ENCODE results near the gene SPSB1. TPM values are rescaled to one million over a fixed set of nuclear protein-coding genes. Genes with fewer than 3 reads are reported as not detected.

The SPSB1 gene
- total RNA-seq, 6 experiments from 2014 or later: 7.7 to 121 (median 37.0) TPM

- no peaks in the 10 kb centered on the region for H3K27me3 ChIP-seq
- no peak overlapping the region for H3K4me3 ChIP-seq
- no peak overlapping the region for H3K27ac ChIP-seq
- DNase-seq (no peak), ATAC-seq (no peak)
- H3K9me3 ChIP-seq: no peaks in the 10 kb centered on the region
- TF ChIP-seq CTCF (IDR thresholded peaks at IDR 0.05) (no peak), POLR2A (IDR thresholded peaks at IDR 0.05) (no peak)
- 83% methylated on average over 7 of the region's 33 CpGs for WGBS (ENCODE audit: insufficient coverage, low coverage, low lambda C conversion rate, missing lambda C conversion rate)
- no peaks in the 10 kb centered on the region for H3K4me1 ChIP-seq
- no peaks in the 10 kb centered on the region for H3K36me3 ChIP-seq
- intact Hi-C loops (cut with DNase I): no loop called here
Observed at GRCh38 chr1:9324246-9325096, 31.8 kb downstream of the SPSB1 start.

GRCh38 chr1:9326596-9326995, 33.9 kb downstream of the SPSB1 start:
- no peaks in the 10 kb centered on the region for H3K9me3 ChIP-seq
- no peaks in the 10 kb centered on the region for H3K27me3 ChIP-seq
- no peaks in the 10 kb centered on the region for H3K36me3 ChIP-seq
- no peak for DNase-seq
- TF ChIP-seq POLR2A (IDR thresholded peaks at IDR 0.05) (no peak), CTCF (IDR thresholded peaks at IDR 0.05) (no peak)
- 60% methylated on average over 2 of the region's 9 CpGs for WGBS (ENCODE audit: insufficient coverage, low coverage, low lambda C conversion rate, missing lambda C conversion rate)
- H3K27ac ChIP-seq: no peak overlapping the region
- ATAC-seq: no peak
- no peak overlapping the region for H3K4me3 ChIP-seq
- intact Hi-C loops (cut with DNase I): no loop called here
- peaks cover 0 to 3% (median 0%) of the 10 kb centered on the region in 4 donors for H3K4me1 ChIP-seq

- H3K27ac ChIP-seq: no peak overlapping the region
- H3K9me3 ChIP-seq: no peaks in the 10 kb centered on the region
- ATAC-seq (no peak), DNase-seq (no peak)
- WGBS (ENCODE audit: insufficient coverage, low coverage, low lambda C conversion rate, missing lambda C conversion rate): 93% methylated on average over 8 of the region's 9 CpGs
- H3K4me1 ChIP-seq: peaks cover 0 to 8% (median 0%) of the 10 kb centered on the region in 4 donors
- TF ChIP-seq CTCF (IDR thresholded peaks at IDR 0.05) (no peak), POLR2A (IDR thresholded peaks at IDR 0.05) (no peak)
- H3K27me3 ChIP-seq: no peaks in the 10 kb centered on the region
- intact Hi-C loops (cut with DNase I): no loop called here
- no peaks in the 10 kb centered on the region for H3K36me3 ChIP-seq
- no peak overlapping the region for H3K4me3 ChIP-seq
Observed at GRCh38 chr1:9328201-9328600, 35.5 kb downstream of the SPSB1 start.

GRCh38 chr1:9328715-9329114, 36.0 kb downstream of the SPSB1 start:
- TF ChIP-seq CTCF (IDR thresholded peaks at IDR 0.05) (no peak), POLR2A (IDR thresholded peaks at IDR 0.05) (no peak)
- 88% methylated on average over 5 of the region's 12 CpGs for WGBS (ENCODE audit: insufficient coverage, low coverage, low lambda C conversion rate, missing lambda C conversion rate)
- Histone ChIP-seq H3K36me3 (no peaks in the 10 kb centered on the region), H3K9me3 (no peaks in the 10 kb centered on the region), H3K27me3 (no peaks in the 10 kb centered on the region), H3K4me3 (no peak overlapping the region), H3K4me1 (peaks cover 0 to 8% (median 0%) of the 10 kb centered on the region in 4 donors), H3K27ac (no peak overlapping the region)
- intact Hi-C loops (cut with DNase I): no loop called here
- DNase-seq: no peak
- no peak for ATAC-seq

Data from right lobe of liver (tissue), 6 donors.